K562 (cell line): ENCODE results near the gene SMAD3. TPM values are rescaled to one million over a fixed set of nuclear protein-coding genes. Genes with fewer than 3 reads are reported as not detected.

Source experiments
- ATF1 ChIP-seq, 2 experiments: fragments of 450-650 bp in 1 of 2; IDR thresholded peaks; 2 replicates each; pipeline ENCODE4 v1.6.1; 2016; ENCODE audit warnings: missing compliant biosample characterization in 1 of 2, missing genetic modification characterization in 1 of 2
- CXXC5 ChIP-seq: fragments of 250-450 bp; sonication (Bioruptor Pico); IDR thresholded peaks from 2 replicates; pipeline ENCODE4 v1.8.0; 2022; ENCODE audit warnings: inconsistent platforms, mild to moderate bottlenecking, moderate library complexity
- ESRRA ChIP-seq: fragments of 450-650 bp; IDR thresholded peaks from 2 replicates; pipeline ENCODE4 v1.6.1; 2014; ENCODE audit warnings: low read depth, mild to moderate bottlenecking, moderate library complexity, borderline replicate concordance
- ETV1 ChIP-seq: fragments of 450-650 bp; conservative IDR thresholded peaks from 2 replicates; pipeline ENCODE4 v1.6.1; 2016; ENCODE audit warnings: missing genetic modification characterization, control low read depth, low read depth, missing compliant biosample characterization
- MCM3 ChIP-seq: fragments of 450-650 bp; IDR thresholded peaks from 2 replicates; pipeline ENCODE4 v1.6.1; 2016
- MIER1 ChIP-seq: fragments of 450-650 bp; IDR thresholded peaks from 2 replicates; pipeline ENCODE4 v1.6.1; 2016; ENCODE audit warnings: antibody characterized with exemption, mild to moderate bottlenecking, low read depth
- NCOA6 ChIP-seq: fragments of 450-650 bp; IDR thresholded peaks from 2 replicates; pipeline ENCODE4 v1.6.1; 2017; ENCODE audit warnings: mild to moderate bottlenecking
- STAT5B ChIP-seq: fragments of 250-450 bp; sonication (Bioruptor Pico); IDR thresholded peaks from 2 replicates; pipeline ENCODE4 v1.8.0; 2021; ENCODE audit warnings: mild to moderate bottlenecking, inconsistent platforms
- TRIM28 ChIP-seq: fragments of 450-650 bp; IDR thresholded peaks from 2 replicates; pipeline ENCODE4 v1.6.1; 2017
- ZNF436 ChIP-seq: fragments of 250-450, 450-650 bp; sonication (Bioruptor Pico); formaldehyde crosslinking; IDR thresholded peaks from 2 replicates; pipeline ENCODE4 v1.7.0; 2020; ENCODE audit warnings: mild to moderate bottlenecking
- ZNF655 ChIP-seq: fragments of 250-450 bp; sonication (Bioruptor Pico); IDR thresholded peaks from 2 replicates; pipeline ENCODE4 v1.5.0; 2021
- ZNF717 ChIP-seq: fragments of 250-450 bp; sonication (Bioruptor Pico); IDR thresholded peaks from 2 replicates; pipeline ENCODE4 v1.5.0; 2021
- ZZZ3 ChIP-seq: fragments of 450-650 bp; IDR thresholded peaks from 2 replicates; pipeline ENCODE4 v1.6.1; 2016; ENCODE audit warnings: antibody characterized with exemption, mild to moderate bottlenecking, moderate library complexity
- polyA plus RNA-seq, 8 experiments: library from polyadenylated mRNA; depleted of rRNA in 4 of 8; stranded (reverse) in 5 of 8; unstranded in 3 of 8; fragments of >200 nt; fragmentation: Nextera tagmentation in 2 of 8; fragmentation: Illumina TruSeq in 1 of 8; extraction: Ambion mirVana in 2 of 8; extraction: Trizol in 1 of 8; gene quantifications; 2 replicates each; pipeline versions ENCODE4 v1.2.1 to v1.2.3, GENCODE V29; 2011 to 2014; ENCODE audit warnings: inconsistent platforms in 1 of 8, missing spikeins in 1 of 8
- total RNA-seq, 7 experiments: library from RNA; depleted of rRNA in 6 of 7; stranded (reverse); fragments of >200 nt in 6 of 7; fragmentation: Illumina TruSeq in 2 of 7; extraction: Trizol in 2 of 7; gene quantifications; 2 replicates each; pipeline versions ENCODE4 v1.2.1 to v1.2.3, GENCODE V29; 2011 to 2021; ENCODE audit warnings: low replicate concordance in 1 of 7
- TF ChIP-seq, protein P1 (sequence below): fragments of 450-650 bp; IDR thresholded peaks from one replicate; pipeline ENCODE4 v1.6.1; 2018; ENCODE audit warnings: mild to moderate bottlenecking, moderate library complexity; ENCODE audit not compliant: partially characterized antibody
- TF ChIP-seq, protein P2 (sequence below): fragments of 200-600 bp; sonication (generic); IDR thresholded peaks from one replicate; pipeline ENCODE4 v1.6.1; 2012; ENCODE audit warnings: mild to moderate bottlenecking, low read depth, low read length, inconsistent platforms

The SMAD3 gene
- total and polyA plus RNA-seq, 9 of the 15 experiments (the other 6 are each of a cell fraction or from before 2014, with no cell fraction given) = 4.3 to 39.2 (median 11.1) TPM

DNA sequence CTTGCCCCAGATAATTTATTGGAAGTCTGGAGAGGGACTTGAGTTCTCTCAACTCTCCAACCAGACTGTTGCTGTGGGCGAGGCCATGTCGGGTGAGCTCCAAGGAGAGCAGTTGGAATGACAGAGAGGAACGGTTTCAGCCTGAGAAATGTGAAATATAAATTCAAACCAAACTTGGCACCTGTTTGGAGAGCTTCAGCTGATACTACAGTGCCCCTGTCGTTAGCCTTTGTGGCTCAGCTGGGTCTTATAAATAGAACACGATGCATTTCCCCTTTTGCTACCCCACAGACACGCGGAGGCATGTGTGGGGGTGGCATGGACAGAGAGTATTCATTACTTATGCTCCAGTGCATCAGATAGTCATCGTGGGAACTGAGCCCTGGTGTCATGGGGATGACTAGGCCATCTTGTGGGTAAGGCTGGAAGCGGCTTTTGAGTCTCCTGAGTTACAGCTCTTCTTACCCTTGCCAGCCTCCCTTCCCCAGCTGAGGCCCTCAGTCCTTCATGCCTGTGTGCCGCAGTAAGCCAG, 15.6 kb downstream of the SMAD3 start (continued):
- TF ChIP-seq ZNF655 (CRISPR knock-in tag) (no peak), CXXC5 (CRISPR knock-in tag) (no peak; the same call in 1 of the 2 replicates), NCOA6 (no peak), ZNF717 (CRISPR knock-in tag) (no peak), ZNF436 (no peak), TRIM28 (no peak), ESRRA (peak; percentile 52; the same call in 1 of the 2 replicates), MIER1 (no peak), ETV1 (no peak), MCM3 (no peak), STAT5B (CRISPR knock-in tag) (no peak), ZZZ3 (no peak), ATF1 (CRISPR knock-in tag; IDR thresholded peaks at IDR 0.05) (no peak), ATF1 (tag; IDR thresholded peaks at IDR 0.05) (peak; percentile 63)
- TF ChIP-seq, protein P1, sequence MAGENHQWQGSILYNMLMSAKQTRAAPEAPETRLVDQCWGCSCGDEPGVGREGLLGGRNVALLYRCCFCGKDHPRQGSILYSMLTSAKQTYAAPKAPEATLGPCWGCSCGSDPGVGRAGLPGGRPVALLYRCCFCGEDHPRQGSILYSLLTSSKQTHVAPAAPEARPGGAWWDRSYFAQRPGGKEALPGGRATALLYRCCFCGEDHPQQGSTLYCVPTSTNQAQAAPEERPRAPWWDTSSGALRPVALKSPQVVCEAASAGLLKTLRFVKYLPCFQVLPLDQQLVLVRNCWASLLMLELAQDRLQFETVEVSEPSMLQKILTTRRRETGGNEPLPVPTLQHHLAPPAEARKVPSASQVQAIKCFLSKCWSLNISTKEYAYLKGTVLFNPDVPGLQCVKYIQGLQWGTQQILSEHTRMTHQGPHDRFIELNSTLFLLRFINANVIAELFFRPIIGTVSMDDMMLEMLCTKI = no peak
- TF ChIP-seq, protein P2, sequence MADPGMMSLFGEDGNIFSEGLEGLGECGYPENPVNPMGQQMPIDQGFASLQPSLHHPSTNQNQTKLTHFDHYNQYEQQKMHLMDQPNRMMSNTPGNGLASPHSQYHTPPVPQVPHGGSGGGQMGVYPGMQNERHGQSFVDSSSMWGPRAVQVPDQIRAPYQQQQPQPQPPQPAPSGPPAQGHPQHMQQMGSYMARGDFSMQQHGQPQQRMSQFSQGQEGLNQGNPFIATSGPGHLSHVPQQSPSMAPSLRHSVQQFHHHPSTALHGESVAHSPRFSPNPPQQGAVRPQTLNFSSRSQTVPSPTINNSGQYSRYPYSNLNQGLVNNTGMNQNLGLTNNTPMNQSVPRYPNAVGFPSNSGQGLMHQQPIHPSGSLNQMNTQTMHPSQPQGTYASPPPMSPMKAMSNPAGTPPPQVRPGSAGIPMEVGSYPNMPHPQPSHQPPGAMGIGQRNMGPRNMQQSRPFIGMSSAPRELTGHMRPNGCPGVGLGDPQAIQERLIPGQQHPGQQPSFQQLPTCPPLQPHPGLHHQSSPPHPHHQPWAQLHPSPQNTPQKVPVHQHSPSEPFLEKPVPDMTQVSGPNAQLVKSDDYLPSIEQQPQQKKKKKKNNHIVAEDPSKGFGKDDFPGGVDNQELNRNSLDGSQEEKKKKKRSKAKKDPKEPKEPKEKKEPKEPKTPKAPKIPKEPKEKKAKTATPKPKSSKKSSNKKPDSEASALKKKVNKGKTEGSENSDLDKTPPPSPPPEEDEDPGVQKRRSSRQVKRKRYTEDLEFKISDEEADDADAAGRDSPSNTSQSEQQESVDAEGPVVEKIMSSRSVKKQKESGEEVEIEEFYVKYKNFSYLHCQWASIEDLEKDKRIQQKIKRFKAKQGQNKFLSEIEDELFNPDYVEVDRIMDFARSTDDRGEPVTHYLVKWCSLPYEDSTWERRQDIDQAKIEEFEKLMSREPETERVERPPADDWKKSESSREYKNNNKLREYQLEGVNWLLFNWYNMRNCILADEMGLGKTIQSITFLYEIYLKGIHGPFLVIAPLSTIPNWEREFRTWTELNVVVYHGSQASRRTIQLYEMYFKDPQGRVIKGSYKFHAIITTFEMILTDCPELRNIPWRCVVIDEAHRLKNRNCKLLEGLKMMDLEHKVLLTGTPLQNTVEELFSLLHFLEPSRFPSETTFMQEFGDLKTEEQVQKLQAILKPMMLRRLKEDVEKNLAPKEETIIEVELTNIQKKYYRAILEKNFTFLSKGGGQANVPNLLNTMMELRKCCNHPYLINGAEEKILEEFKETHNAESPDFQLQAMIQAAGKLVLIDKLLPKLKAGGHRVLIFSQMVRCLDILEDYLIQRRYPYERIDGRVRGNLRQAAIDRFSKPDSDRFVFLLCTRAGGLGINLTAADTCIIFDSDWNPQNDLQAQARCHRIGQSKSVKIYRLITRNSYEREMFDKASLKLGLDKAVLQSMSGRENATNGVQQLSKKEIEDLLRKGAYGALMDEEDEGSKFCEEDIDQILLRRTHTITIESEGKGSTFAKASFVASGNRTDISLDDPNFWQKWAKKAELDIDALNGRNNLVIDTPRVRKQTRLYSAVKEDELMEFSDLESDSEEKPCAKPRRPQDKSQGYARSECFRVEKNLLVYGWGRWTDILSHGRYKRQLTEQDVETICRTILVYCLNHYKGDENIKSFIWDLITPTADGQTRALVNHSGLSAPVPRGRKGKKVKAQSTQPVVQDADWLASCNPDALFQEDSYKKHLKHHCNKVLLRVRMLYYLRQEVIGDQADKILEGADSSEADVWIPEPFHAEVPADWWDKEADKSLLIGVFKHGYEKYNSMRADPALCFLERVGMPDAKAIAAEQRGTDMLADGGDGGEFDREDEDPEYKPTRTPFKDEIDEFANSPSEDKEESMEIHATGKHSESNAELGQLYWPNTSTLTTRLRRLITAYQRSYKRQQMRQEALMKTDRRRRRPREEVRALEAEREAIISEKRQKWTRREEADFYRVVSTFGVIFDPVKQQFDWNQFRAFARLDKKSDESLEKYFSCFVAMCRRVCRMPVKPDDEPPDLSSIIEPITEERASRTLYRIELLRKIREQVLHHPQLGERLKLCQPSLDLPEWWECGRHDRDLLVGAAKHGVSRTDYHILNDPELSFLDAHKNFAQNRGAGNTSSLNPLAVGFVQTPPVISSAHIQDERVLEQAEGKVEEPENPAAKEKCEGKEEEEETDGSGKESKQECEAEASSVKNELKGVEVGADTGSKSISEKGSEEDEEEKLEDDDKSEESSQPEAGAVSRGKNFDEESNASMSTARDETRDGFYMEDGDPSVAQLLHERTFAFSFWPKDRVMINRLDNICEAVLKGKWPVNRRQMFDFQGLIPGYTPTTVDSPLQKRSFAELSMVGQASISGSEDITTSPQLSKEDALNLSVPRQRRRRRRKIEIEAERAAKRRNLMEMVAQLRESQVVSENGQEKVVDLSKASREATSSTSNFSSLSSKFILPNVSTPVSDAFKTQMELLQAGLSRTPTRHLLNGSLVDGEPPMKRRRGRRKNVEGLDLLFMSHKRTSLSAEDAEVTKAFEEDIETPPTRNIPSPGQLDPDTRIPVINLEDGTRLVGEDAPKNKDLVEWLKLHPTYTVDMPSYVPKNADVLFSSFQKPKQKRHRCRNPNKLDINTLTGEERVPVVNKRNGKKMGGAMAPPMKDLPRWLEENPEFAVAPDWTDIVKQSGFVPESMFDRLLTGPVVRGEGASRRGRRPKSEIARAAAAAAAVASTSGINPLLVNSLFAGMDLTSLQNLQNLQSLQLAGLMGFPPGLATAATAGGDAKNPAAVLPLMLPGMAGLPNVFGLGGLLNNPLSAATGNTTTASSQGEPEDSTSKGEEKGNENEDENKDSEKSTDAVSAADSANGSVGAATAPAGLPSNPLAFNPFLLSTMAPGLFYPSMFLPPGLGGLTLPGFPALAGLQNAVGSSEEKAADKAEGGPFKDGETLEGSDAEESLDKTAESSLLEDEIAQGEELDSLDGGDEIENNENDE = no peak
